LNCAP (cell line): ENCODE data around the gene CPM.

ENCODE experiments used
- CTCF ChIP-seq: fragments of 450-650 bp; IDR thresholded peaks from 2 replicates; pipeline ENCODE4 v1.5.1; 2017; ENCODE audit warnings: mild to moderate bottlenecking

Gene CPM

GRCh38 chr12:68883151-68883550, 49.8 kb downstream of the CPM start:
- no peak for TF ChIP-seq CTCF

GRCh38 chr12:68882251-68882964, 50.6 kb downstream of the CPM start:
- TF ChIP-seq CTCF = no peak

- no peak for TF ChIP-seq CTCF
Observed at GRCh38 chr12:68880660-68881325, 52.2 kb downstream of the CPM start.

- no peak for TF ChIP-seq CTCF
Observed at GRCh38 chr12:68878846-68879245, 54.1 kb downstream of the CPM start.

GRCh38 chr12:68878283-68878682, 54.7 kb downstream of the CPM start:
- no peak for TF ChIP-seq CTCF

GRCh38 chr12:68877583-68877982, 55.4 kb downstream of the CPM start:
- no peak for TF ChIP-seq CTCF

- no peak for TF ChIP-seq CTCF
Observed at GRCh38 chr12:68876461-68876860, 56.5 kb downstream of the CPM start.
